Measurements from ENCODE around the gene AP4B1.

GRCh38 chr1:113928187-113928930, 23.8 kb upstream of the AP4B1 start:
- TF ChIP-seq CTCF (IDR thresholded peaks at IDR 0.05) (no peak), ZFX (IDR thresholded peaks at IDR 0.05; ENCODE audit: borderline replicate concordance) (no peak)

All from 22Rv1 (cell line).